Lung (tissue), 12 donors: ENCODE results near the gene BCAN. TPM values are rescaled to one million over a fixed set of nuclear protein-coding genes. Genes with fewer than 3 reads are reported as not detected.
"Not testable (repeated sequence)": the region's sequence is repeated elsewhere in the genome, so short reads cannot be mapped to it uniquely, and the experiment has no call there.

Experiments
- ATAC-seq: fragments of 200-7000 bp; cut with Tn5 transposase; one replicate; pipeline ENCODE4 v1.9.1; 2020; ENCODE audit warnings: moderate number of reproducible peaks; ENCODE audit not compliant: insufficient read depth, low FRiP score
- DNase-seq, 3 donors: peaks; one replicate each; pipeline ENCODE4 v3.0.0-alpha.2; 2013 to 2017
- H3K27ac ChIP-seq, 2 donors: one replicate each; pipeline ENCODE4 v1.5.1; 2013; ENCODE audit warnings: mild to moderate bottlenecking in 2 of 2, moderate library complexity in 2 of 2, control low read depth in 1 of 2, inconsistent platforms in 1 of 2, low read depth in 1 of 2, low read length in 1 of 2
- H3K27me3 ChIP-seq, 3 donors: one replicate each; pipeline ENCODE4 v1.5.1; 2013; ENCODE audit warnings: low read length in 2 of 3; ENCODE audit not compliant: control insufficient read depth in 3 of 3, insufficient read depth in 3 of 3
- H3K36me3 ChIP-seq, 4 donors: one replicate each; pipeline ENCODE4 v1.5.1; 2013; ENCODE audit warnings: low read length in 4 of 4, mild to moderate bottlenecking in 1 of 4, moderate library complexity in 1 of 4; ENCODE audit not compliant: control insufficient read depth in 4 of 4, insufficient read depth in 4 of 4
- H3K4me1 ChIP-seq, 5 donors: one replicate each; pipeline ENCODE4 v1.5.1; 2013; ENCODE audit warnings: low read length in 5 of 5, mild to moderate bottlenecking in 2 of 5, moderate library complexity in 1 of 5; ENCODE audit not compliant: control insufficient read depth in 5 of 5, insufficient read depth in 5 of 5
- H3K4me3 ChIP-seq: one replicate; pipeline ENCODE4 v1.5.1; 2013; ENCODE audit warnings: mild to moderate bottlenecking, control low read depth, moderate library complexity
- H3K9ac ChIP-seq, 2 donors: one replicate each; pipeline ENCODE4 v1.5.1; 2013; ENCODE audit warnings: low read length in 2 of 2, control low read depth in 1 of 2; ENCODE audit not compliant: insufficient read depth in 1 of 2
- H3K9me3 ChIP-seq, 4 donors: one replicate each; pipeline ENCODE4 v1.5.1; 2013; ENCODE audit warnings: low read length in 3 of 4, mild to moderate bottlenecking in 1 of 4, moderate library complexity in 1 of 4; ENCODE audit not compliant: control insufficient read depth in 4 of 4, insufficient read depth in 3 of 4
- CTCF ChIP-seq: IDR thresholded peaks from 2 replicates; pipeline ENCODE4 v1.5.1; 2012; ENCODE audit warnings: mild to moderate bottlenecking; ENCODE audit errors: control extremely low read depth, extremely low read depth
- WGBS, 2 donors: extraction: QIAGEN DNeasy Blood & Tissue Kit; methylation state at CpG; one replicate each; pipeline ENCODE4 v1.1.7; 2013; 5-methylcytosine and 5-hydroxymethylcytosine counted together
- polyA plus RNA-seq, 2 donors: library from polyadenylated mRNA; stranded (reverse); fragments of 200-250 nt; gene quantifications; one replicate each; pipeline ENCODE4 v1.2.1, GENCODE V29; 2013
- total RNA-seq, 2 donors: library from RNA; depleted of rRNA in 1 of 2; stranded (reverse); fragments of >200 nt in 1 of 2; gene quantifications; one replicate each; pipeline ENCODE4 v1.2.1, GENCODE V29; 2014 to 2021
- donor health status: control.
- donor health status: control.
- donor health status: Bipolar disorder and iron deficiency.
- donor health status: healthy.
- donor health status: DM: yes; HTN: yes; CAD: no.

BCAN gene
- total and polyA plus RNA-seq, 4 donors, result 0.05 to 1.1 (median 0.12) TPM

GRCh38 chr1:156626079-156626438, 15.9 kb upstream of the BCAN start:
- no peak for ATAC-seq
- Histone ChIP-seq H3K4me3 (no peak overlapping the region), H3K36me3 (no peaks in the 10 kb centered on the region), H3K27ac (no peak overlapping the region), H3K9me3 (peaks cover 0 to 5% (median 0%) of the 10 kb centered on the region in 4 donors), H3K9ac (no peak overlapping the region), H3K27me3 (peaks cover 5 to 55% (median 37%) of the 10 kb centered on the region in 3 donors), H3K4me1 (peaks cover 0 to 18% (median 3%) of the 10 kb centered on the region in 5 donors)
- no peak for TF ChIP-seq CTCF
- WGBS, 2 donors, result 37 to 40% methylated on average over 4 of the region's 4 CpGs
- no peak for DNase-seq

- DNase-seq (peak in 2 of 3 donors; percentile 39 to 41), ATAC-seq (no peak)
- TF ChIP-seq CTCF, result no peak
- H3K27ac ChIP-seq, result no peak overlapping the region
- peaks cover 0 to 5% (median 0%) of the 10 kb centered on the region in 4 donors for H3K9me3 ChIP-seq
- H3K4me3 ChIP-seq, result no peak overlapping the region
- 69 to 83% methylated on average over 2 of the region's 2 CpGs for WGBS, 2 donors
- H3K36me3 ChIP-seq, result no peaks in the 10 kb centered on the region
- no peak overlapping the region for H3K9ac ChIP-seq
- peaks cover 5 to 57% (median 36%) of the 10 kb centered on the region in 3 donors for H3K27me3 ChIP-seq
- H3K4me1 ChIP-seq, result peaks cover 0 to 18% (median 3%) of the 10 kb centered on the region in 5 donors
These were observed 14.5 kb upstream of the BCAN start for GRCh38 chr1:156627313-156627880.

GRCh38 chr1:156629823-156630449, 12.0 kb upstream of the BCAN start:
- H3K36me3 ChIP-seq, result no peaks in the 10 kb centered on the region
- no peaks in the 10 kb centered on the region for H3K9me3 ChIP-seq
- DNase-seq (no peak), ATAC-seq (no peak)
- no peak overlapping the region for H3K4me3 ChIP-seq
- peaks cover 0 to 54% (median 24%) of the 10 kb centered on the region in 3 donors for H3K27me3 ChIP-seq
- no peak overlapping the region for H3K27ac ChIP-seq
- WGBS, 2 donors, result 70 to 75% methylated on average over 8 of the region's 8 CpGs
- H3K9ac ChIP-seq, result no peak overlapping the region
- H3K4me1 ChIP-seq, result peaks cover 0 to 8% (median 3%) of the 10 kb centered on the region in 5 donors
- no peak for TF ChIP-seq CTCF

GRCh38 chr1:156631152-156631551, 10.8 kb upstream of the BCAN start:
- peaks cover 4 to 45% (median 15%) of the 10 kb centered on the region in 3 donors for H3K27me3 ChIP-seq
- not testable (repeated sequence) for H3K9ac ChIP-seq, ATAC-seq, DNase-seq, H3K4me1 ChIP-seq, H3K27ac ChIP-seq, H3K9me3 ChIP-seq, H3K4me3 ChIP-seq, H3K36me3 ChIP-seq
- 45 to 57% methylated on average over 9 of the region's 9 CpGs for WGBS, 2 donors
